Glomerular endothelial cell (primary cell): ENCODE measurements around the gene HAUS7. TPM values are rescaled to one million over a fixed set of nuclear protein-coding genes. Genes with fewer than 3 reads are reported as not detected.
"Not testable (repeated sequence)": the region's sequence is repeated elsewhere in the genome, so short reads cannot be mapped to it uniquely, and the experiment has no call there.

Experiments used
- DNase-seq: peaks from one replicate; pipeline ENCODE4 v3.0.0-alpha.2; 2011; ENCODE audit warnings: low read depth, low spot score; ENCODE audit errors: extremely low read depth
- total RNA-seq: library from RNA; depleted of rRNA; stranded (reverse); fragments of >200 nt; gene quantifications from 2 replicates; pipeline ENCODE4 v1.2.3, GENCODE V29; 2015

The HAUS7 gene
- total RNA-seq, 1 donor from 2014 or later, result 20.2 TPM

GRCh38 chrX:153411988-153412574 lies 58.3 kb downstream of the HAUS7 start:
- DNase-seq, result no peak

GRCh38 chrX:153411255-153411987 lies 59.0 kb downstream of the HAUS7 start, which contains the start of gene ZFP92:
ZFP92 (plus strand) TSS chrX:153411472; CDS start chrX:153418323, 6,851 bp downstream.
- no peak for DNase-seq

GRCh38 chrX:153410888-153411254 lies 59.5 kb downstream of the HAUS7 start:
- no peak for DNase-seq

GRCh38 chrX:153410373-153410772 lies 60.0 kb downstream of the HAUS7 start:
- no peak for DNase-seq

GRCh38 chrX:153409414-153410101 lies 60.8 kb downstream of the HAUS7 start:
- DNase-seq, result no peak

- DNase-seq, result no peak
Measured at GRCh38 chrX:153408871-153409351, 61.5 kb downstream of the HAUS7 start.

- no peak for DNase-seq
Measured at GRCh38 chrX:153408221-153408721, 62.1 kb downstream of the HAUS7 start.

GRCh38 chrX:153407736-153408135 lies 62.6 kb downstream of the HAUS7 start:
- no peak for DNase-seq

- DNase-seq, result no peak
Measured at GRCh38 chrX:153406903-153407302, 63.5 kb downstream of the HAUS7 start.

GRCh38 chrX:153406011-153406410 lies 64.4 kb downstream of the HAUS7 start:
- no peak for DNase-seq

GRCh38 chrX:153405426-153405825 lies 65.0 kb downstream of the HAUS7 start:
- no peak for DNase-seq

- not testable (repeated sequence) for DNase-seq
Measured at GRCh38 chrX:153404333-153404732, 66.0 kb downstream of the HAUS7 start.

GRCh38 chrX:153401133-153401764 lies 69.1 kb downstream of the HAUS7 start, which contains the start of gene PNMA6E:
PNMA6E (minus strand) TSS chrX:153401350; CDS start chrX:153398849, 2,501 bp downstream.
- no peak for DNase-seq

GRCh38 chrX:153400146-153401132 lies 69.9 kb downstream of the HAUS7 start:
- no peak for DNase-seq

- no peak for DNase-seq
Measured at GRCh38 chrX:153398275-153398960, 72.0 kb downstream of the HAUS7 start.
